ENCODE data around the gene STK11IP. TPM values are rescaled to one million over a fixed set of nuclear protein-coding genes. Genes with fewer than 3 reads are reported as not detected.

Gene STK11IP
- polyA plus RNA-seq, 1 donor from 2014 or later = 54.9 TPM

DNA sequence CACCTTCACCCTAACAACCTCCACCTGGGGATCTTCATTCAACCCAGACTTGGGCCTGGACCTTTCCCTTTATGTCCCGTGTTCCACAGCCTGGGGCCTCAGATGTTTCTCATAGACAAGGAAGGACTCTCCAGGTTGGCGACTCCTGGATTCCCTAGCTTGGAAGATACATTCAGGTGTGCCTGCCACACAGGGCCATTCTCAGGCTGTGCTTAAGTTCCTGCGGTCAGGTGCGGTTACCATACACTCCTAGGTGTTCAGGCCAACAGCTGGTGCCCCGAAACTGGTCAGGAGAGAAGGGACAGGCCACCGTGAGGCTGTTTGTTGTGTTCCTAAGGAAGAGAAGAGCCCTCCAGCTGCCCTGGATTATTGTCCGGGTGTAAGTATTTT, 45.4 kb downstream of the STK11IP start:
- TF ChIP-seq MXI1 (conservative IDR thresholded peaks at IDR 0.05; ENCODE audit: poor library complexity, severe bottlenecking) (no peak), TAF1 (IDR thresholded peaks at IDR 0.05; ENCODE audit: low read depth) (no peak), EP300 (conservative IDR thresholded peaks at IDR 0.05; ENCODE audit: poor library complexity, severe bottlenecking) (no peak), RAD21 (conservative IDR thresholded peaks at IDR 0.05) (no peak), SMC3 (conservative IDR thresholded peaks at IDR 0.05; ENCODE audit: poor library complexity) (no peak), EZH2 (IDR thresholded peaks at IDR 0.05; ENCODE audit: borderline replicate concordance, insufficient read depth, low read length, poor library complexity, severe bottlenecking) (no peak), POLR2AphosphoS5 (IDR thresholded peaks at IDR 0.05) (no peak)
- TF ChIP-seq, protein P1, sequence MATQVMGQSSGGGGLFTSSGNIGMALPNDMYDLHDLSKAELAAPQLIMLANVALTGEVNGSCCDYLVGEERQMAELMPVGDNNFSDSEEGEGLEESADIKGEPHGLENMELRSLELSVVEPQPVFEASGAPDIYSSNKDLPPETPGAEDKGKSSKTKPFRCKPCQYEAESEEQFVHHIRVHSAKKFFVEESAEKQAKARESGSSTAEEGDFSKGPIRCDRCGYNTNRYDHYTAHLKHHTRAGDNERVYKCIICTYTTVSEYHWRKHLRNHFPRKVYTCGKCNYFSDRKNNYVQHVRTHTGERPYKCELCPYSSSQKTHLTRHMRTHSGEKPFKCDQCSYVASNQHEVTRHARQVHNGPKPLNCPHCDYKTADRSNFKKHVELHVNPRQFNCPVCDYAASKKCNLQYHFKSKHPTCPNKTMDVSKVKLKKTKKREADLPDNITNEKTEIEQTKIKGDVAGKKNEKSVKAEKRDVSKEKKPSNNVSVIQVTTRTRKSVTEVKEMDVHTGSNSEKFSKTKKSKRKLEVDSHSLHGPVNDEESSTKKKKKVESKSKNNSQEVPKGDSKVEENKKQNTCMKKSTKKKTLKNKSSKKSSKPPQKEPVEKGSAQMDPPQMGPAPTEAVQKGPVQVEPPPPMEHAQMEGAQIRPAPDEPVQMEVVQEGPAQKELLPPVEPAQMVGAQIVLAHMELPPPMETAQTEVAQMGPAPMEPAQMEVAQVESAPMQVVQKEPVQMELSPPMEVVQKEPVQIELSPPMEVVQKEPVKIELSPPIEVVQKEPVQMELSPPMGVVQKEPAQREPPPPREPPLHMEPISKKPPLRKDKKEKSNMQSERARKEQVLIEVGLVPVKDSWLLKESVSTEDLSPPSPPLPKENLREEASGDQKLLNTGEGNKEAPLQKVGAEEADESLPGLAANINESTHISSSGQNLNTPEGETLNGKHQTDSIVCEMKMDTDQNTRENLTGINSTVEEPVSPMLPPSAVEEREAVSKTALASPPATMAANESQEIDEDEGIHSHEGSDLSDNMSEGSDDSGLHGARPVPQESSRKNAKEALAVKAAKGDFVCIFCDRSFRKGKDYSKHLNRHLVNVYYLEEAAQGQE (IDR thresholded peaks at IDR 0.05; ENCODE audit: borderline replicate concordance) = no peak
- TF ChIP-seq, protein P2, sequence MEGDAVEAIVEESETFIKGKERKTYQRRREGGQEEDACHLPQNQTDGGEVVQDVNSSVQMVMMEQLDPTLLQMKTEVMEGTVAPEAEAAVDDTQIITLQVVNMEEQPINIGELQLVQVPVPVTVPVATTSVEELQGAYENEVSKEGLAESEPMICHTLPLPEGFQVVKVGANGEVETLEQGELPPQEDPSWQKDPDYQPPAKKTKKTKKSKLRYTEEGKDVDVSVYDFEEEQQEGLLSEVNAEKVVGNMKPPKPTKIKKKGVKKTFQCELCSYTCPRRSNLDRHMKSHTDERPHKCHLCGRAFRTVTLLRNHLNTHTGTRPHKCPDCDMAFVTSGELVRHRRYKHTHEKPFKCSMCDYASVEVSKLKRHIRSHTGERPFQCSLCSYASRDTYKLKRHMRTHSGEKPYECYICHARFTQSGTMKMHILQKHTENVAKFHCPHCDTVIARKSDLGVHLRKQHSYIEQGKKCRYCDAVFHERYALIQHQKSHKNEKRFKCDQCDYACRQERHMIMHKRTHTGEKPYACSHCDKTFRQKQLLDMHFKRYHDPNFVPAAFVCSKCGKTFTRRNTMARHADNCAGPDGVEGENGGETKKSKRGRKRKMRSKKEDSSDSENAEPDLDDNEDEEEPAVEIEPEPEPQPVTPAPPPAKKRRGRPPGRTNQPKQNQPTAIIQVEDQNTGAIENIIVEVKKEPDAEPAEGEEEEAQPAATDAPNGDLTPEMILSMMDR (IDR thresholded peaks at IDR 0.05; ENCODE audit: poor library complexity, severe bottlenecking) = no peak
- no peak overlapping the region for H3K4me2 ChIP-seq (ENCODE audit: low read length)
- H3K9ac ChIP-seq (ENCODE audit: low read length) = no peak overlapping the region
- no peaks in the 10 kb centered on the region for H4K20me1 ChIP-seq (ENCODE audit: insufficient read depth)
- H3K9me3 ChIP-seq (ENCODE audit: low read length) = no peaks in the 10 kb centered on the region
- H3K27me3 ChIP-seq (ENCODE audit: insufficient read depth, low read depth, low read length) = no peaks in the 10 kb centered on the region
- H3K79me2 ChIP-seq (replicated peaks; ENCODE audit: insufficient read depth, low read length) = no peaks in the 10 kb centered on the region
- H3F3A ChIP-seq (ENCODE audit: insufficient read depth, low read length, poor library complexity, severe bottlenecking) = no peaks in the 10 kb centered on the region
- no peaks in the 10 kb centered on the region for H3K36me3 ChIP-seq (ENCODE audit: insufficient read depth, low read length)
- no peaks in the 10 kb centered on the region for H3K9me2 ChIP-seq (ENCODE audit: insufficient read depth, low read length)
- H2AFZ ChIP-seq (ENCODE audit: low read depth, low read length) = no peak overlapping the region
- H3K27ac ChIP-seq (ENCODE audit: low read length) = no peak overlapping the region
- H3K4me3 ChIP-seq (ENCODE audit: low read length) = no peak overlapping the region

DNA sequence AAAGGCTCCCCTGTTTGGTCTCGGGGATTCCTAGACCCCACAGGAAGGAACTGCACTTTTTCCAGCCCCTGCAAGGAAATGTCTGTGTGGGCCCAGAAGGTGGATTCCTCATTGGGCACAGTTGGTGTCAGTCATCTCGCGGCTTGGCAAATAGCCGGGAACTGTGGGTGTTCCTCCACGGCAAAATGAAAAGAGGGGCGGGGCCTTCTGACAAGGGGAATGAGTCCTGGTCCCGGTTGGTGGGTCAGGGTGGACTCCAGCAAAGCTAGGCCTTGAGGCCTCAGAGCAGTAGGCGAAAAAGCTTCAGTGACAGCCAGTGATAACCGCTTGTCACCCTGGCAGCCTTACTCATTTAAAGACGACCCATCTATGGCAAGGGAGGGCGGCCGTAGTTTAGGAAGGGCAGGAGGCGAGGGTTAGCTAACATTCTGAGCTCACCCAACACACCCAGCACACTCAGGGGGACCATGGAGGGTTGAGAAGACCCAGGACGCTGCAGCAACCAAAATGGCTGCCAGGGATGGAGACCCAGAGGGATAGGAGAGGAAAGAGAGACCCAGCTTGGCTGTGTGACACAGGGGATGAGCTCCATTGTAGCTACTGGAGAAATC, 46.2 kb downstream of the STK11IP start:
- no peak for TF ChIP-seq MXI1 (conservative IDR thresholded peaks at IDR 0.05; ENCODE audit: poor library complexity, severe bottlenecking)
- TF ChIP-seq EZH2 (IDR thresholded peaks at IDR 0.05; ENCODE audit: borderline replicate concordance, insufficient read depth, low read length, poor library complexity, severe bottlenecking) = no peak
- no peak for TF ChIP-seq RAD21 (conservative IDR thresholded peaks at IDR 0.05)
- no peak for TF ChIP-seq TAF1 (IDR thresholded peaks at IDR 0.05; ENCODE audit: low read depth)
- no peak for TF ChIP-seq SMC3 (conservative IDR thresholded peaks at IDR 0.05; ENCODE audit: poor library complexity)
- no peak for TF ChIP-seq POLR2AphosphoS5 (IDR thresholded peaks at IDR 0.05)
- TF ChIP-seq, protein P2 (IDR thresholded peaks at IDR 0.05; ENCODE audit: poor library complexity, severe bottlenecking) = no peak
- TF ChIP-seq, protein P1 (IDR thresholded peaks at IDR 0.05; ENCODE audit: borderline replicate concordance) = no peak
- TF ChIP-seq EP300 (conservative IDR thresholded peaks at IDR 0.05; ENCODE audit: poor library complexity, severe bottlenecking) = no peak
- Histone ChIP-seq H2AFZ (ENCODE audit: low read depth, low read length) (no peak overlapping the region), H3K9me3 (ENCODE audit: low read length) (no peaks in the 10 kb centered on the region)

More for the DNA sequence above, 46.2 kb downstream of the STK11IP start:
- no peak overlapping the region for H3K9ac ChIP-seq (ENCODE audit: low read length)
- H4K20me1 ChIP-seq (ENCODE audit: insufficient read depth) = no peaks in the 10 kb centered on the region
- no peaks in the 10 kb centered on the region for H3K79me2 ChIP-seq (replicated peaks; ENCODE audit: insufficient read depth, low read length)
- H3K4me3 ChIP-seq (ENCODE audit: low read length) = no peak overlapping the region
- no peaks in the 10 kb centered on the region for H3K9me2 ChIP-seq (ENCODE audit: insufficient read depth, low read length)
- H3K27ac ChIP-seq (ENCODE audit: low read length) = no peak overlapping the region
- no peaks in the 10 kb centered on the region for H3K27me3 ChIP-seq (ENCODE audit: insufficient read depth, low read depth, low read length)
- no peaks in the 10 kb centered on the region for H3F3A ChIP-seq (ENCODE audit: insufficient read depth, low read length, poor library complexity, severe bottlenecking)
- no peak overlapping the region for H3K4me2 ChIP-seq (ENCODE audit: low read length)
- H3K36me3 ChIP-seq (ENCODE audit: insufficient read depth, low read length) = no peaks in the 10 kb centered on the region
